Ectodermal cell (in vitro differentiated cells): ENCODE measurements around the gene TMEM63B.

ENCODE experiments used
- H3K27ac ChIP-seq: 2 replicates; pipeline ENCODE4 v1.7.0; 2013; ENCODE audit warnings: mild to moderate bottlenecking, low read depth, low read length; ENCODE audit not compliant: insufficient read depth, poor library complexity, severe bottlenecking
- H3K27me3 ChIP-seq: 2 replicates; pipeline ENCODE4 v1.7.0; 2013; ENCODE audit warnings: mild to moderate bottlenecking, low read length; ENCODE audit not compliant: insufficient read depth, control insufficient read depth, poor library complexity, severe bottlenecking
- H3K36me3 ChIP-seq: one replicate; pipeline ENCODE4 v1.7.0; 2013; ENCODE audit warnings: low read length; ENCODE audit not compliant: control insufficient read depth, insufficient read depth
- H3K4me1 ChIP-seq: one replicate; pipeline ENCODE4 v1.7.0; 2013; ENCODE audit warnings: low read length; ENCODE audit not compliant: control insufficient read depth, insufficient read depth
- H3K4me3 ChIP-seq: 2 replicates; pipeline ENCODE4 v1.7.0; 2013; ENCODE audit warnings: low read depth, low read length, control low read depth; ENCODE audit not compliant: insufficient read depth
- H3K9me3 ChIP-seq: 2 replicates; pipeline ENCODE4 v1.7.0; 2013; ENCODE audit warnings: mild to moderate bottlenecking, low read length, moderate library complexity; ENCODE audit not compliant: control insufficient read depth
- WGBS, 2 experiments: methylation state at CpG; one replicate each; pipeline ENCODE4 v1.1.7; 2013; ENCODE audit warnings: missing lambda C conversion rate in 2 of 2; 5-methylcytosine and 5-hydroxymethylcytosine counted together

TMEM63B gene

GRCh38 chr6:44152533-44152932, 25.2 kb downstream of the TMEM63B start:
- no peaks in the 10 kb centered on the region for H3K9me3 ChIP-seq
- peaks cover 7% of the 10 kb centered on the region for H3K36me3 ChIP-seq
- H3K4me3 ChIP-seq = no peak overlapping the region
- H3K27me3 ChIP-seq = no peaks in the 10 kb centered on the region
- no peaks in the 10 kb centered on the region for H3K4me1 ChIP-seq
- 97% methylated on average over 19 of the region's 19 CpGs for WGBS, 2 experiments
- no peak overlapping the region for H3K27ac ChIP-seq

GRCh38 chr6:44154067-44154466, 26.7 kb downstream of the TMEM63B start:
- Histone ChIP-seq H3K36me3 (no peaks in the 10 kb centered on the region), H3K27me3 (no peaks in the 10 kb centered on the region), H3K4me1 (no peaks in the 10 kb centered on the region), H3K27ac (no peak overlapping the region), H3K9me3 (no peaks in the 10 kb centered on the region), H3K4me3 (no peak overlapping the region)
- 94 to 95% methylated on average over 12 of the region's 12 CpGs for WGBS, 2 experiments

- no peaks in the 10 kb centered on the region for H3K27me3 ChIP-seq
- 86 to 88% methylated on average over 9 of the region's 9 CpGs for WGBS, 2 experiments
These were observed 29.3 kb downstream of the TMEM63B start for GRCh38 chr6:44156494-44157151.

GRCh38 chr6:44157152-44157521, 29.8 kb downstream of the TMEM63B start:
- Histone ChIP-seq H3K4me1 (no peaks in the 10 kb centered on the region), H3K27ac (no peak overlapping the region), H3K27me3 (no peaks in the 10 kb centered on the region), H3K36me3 (no peaks in the 10 kb centered on the region), H3K4me3 (no peak overlapping the region), H3K9me3 (no peaks in the 10 kb centered on the region)
- 87 to 92% methylated on average over 11 of the region's 11 CpGs for WGBS, 2 experiments

More at GRCh38 chr6:44156494-44157151, 29.3 kb downstream of the TMEM63B start:
- Histone ChIP-seq H3K27ac (no peak overlapping the region), H3K36me3 (no peaks in the 10 kb centered on the region), H3K4me1 (no peaks in the 10 kb centered on the region), H3K9me3 (no peaks in the 10 kb centered on the region), H3K4me3 (no peak overlapping the region)

GRCh38 chr6:44158770-44159228, 31.4 kb downstream of the TMEM63B start, which contains the start of gene CAPN11:
Gene CAPN11, plus strand, starts transcription at chr6:44158820. Its CDS starts 29 bp downstream, at chr6:44158849.
- H3K4me1 ChIP-seq = peaks cover 5% of the 10 kb centered on the region
- 75 to 82% methylated on average over 5 of the region's 5 CpGs for whole genome bisulfite sequencing, 2 experiments
- H3K4me3 ChIP-seq = no peak within 1 kb of the TSS
- no peaks in the 10 kb centered on the region for H3K27me3 ChIP-seq
- H3K27ac ChIP-seq = no peak within 1 kb of the TSS
- no peaks in the 10 kb centered on the region for H3K9me3 ChIP-seq
- no peaks in the 10 kb centered on the region for H3K36me3 ChIP-seq

- Histone ChIP-seq H3K4me3 (no peak overlapping the region), H3K9me3 (no peaks in the 10 kb centered on the region), H3K27ac (no peak overlapping the region), H3K27me3 (no peaks in the 10 kb centered on the region), H3K36me3 (no peaks in the 10 kb centered on the region), H3K4me1 (peaks cover 5% of the 10 kb centered on the region)
- 81 to 84% methylated on average over 8 of the region's 8 CpGs for WGBS, 2 experiments
These were observed 34.6 kb downstream of the TMEM63B start for GRCh38 chr6:44161997-44162338.

GRCh38 chr6:44162876-44163625, 35.7 kb downstream of the TMEM63B start:
- H3K9me3 ChIP-seq = no peaks in the 10 kb centered on the region
- H3K27ac ChIP-seq = no peak overlapping the region
- H3K4me1 ChIP-seq = peaks cover 5% of the 10 kb centered on the region
- H3K36me3 ChIP-seq = no peaks in the 10 kb centered on the region
- no peak overlapping the region for H3K4me3 ChIP-seq
- 74% methylated on average over 8 of the region's 8 CpGs for WGBS, 2 experiments
- H3K27me3 ChIP-seq = no peaks in the 10 kb centered on the region

GRCh38 chr6:44166116-44166515, 38.8 kb downstream of the TMEM63B start:
- Histone ChIP-seq H3K27me3 (no peaks in the 10 kb centered on the region), H3K36me3 (no peaks in the 10 kb centered on the region), H3K4me3 (no peak overlapping the region), H3K9me3 (no peaks in the 10 kb centered on the region), H3K27ac (no peak overlapping the region), H3K4me1 (peaks cover 5% of the 10 kb centered on the region)
- WGBS, 2 experiments = 83 to 85% methylated on average over 7 of the region's 7 CpGs

GRCh38 chr6:44166591-44167184, 39.3 kb downstream of the TMEM63B start:
- H3K4me1 ChIP-seq = peaks cover 5% of the 10 kb centered on the region
- WGBS, 2 experiments = 38 to 39% methylated on average over 15 to 16 of the region's 16 CpGs
- no peaks in the 10 kb centered on the region for H3K27me3 ChIP-seq
- no peaks in the 10 kb centered on the region for H3K9me3 ChIP-seq
- no peak overlapping the region for H3K4me3 ChIP-seq
- no peaks in the 10 kb centered on the region for H3K36me3 ChIP-seq
- H3K27ac ChIP-seq = no peak overlapping the region

- Histone ChIP-seq H3K4me1 (peaks cover 5% of the 10 kb centered on the region), H3K27me3 (no peaks in the 10 kb centered on the region), H3K4me3 (no peak overlapping the region), H3K36me3 (no peaks in the 10 kb centered on the region), H3K9me3 (no peaks in the 10 kb centered on the region), H3K27ac (no peak overlapping the region)
- 87 to 93% methylated on average over 1 of the region's 1 CpG for WGBS, 2 experiments
These were observed 40.2 kb downstream of the TMEM63B start for GRCh38 chr6:44167567-44167966.
